DMS114 treated with DMSO at 0.1 percent for 48 hours (cell line): ENCODE measurements around the gene MKNK1.

ENCODE experiments used
- DNase-seq: peaks from one replicate; lab custom pipeline; 2025; ENCODE audit not compliant: unreplicated experiment; lab: John Stamatoyannopoulos, UW

Gene MKNK1

DNA sequence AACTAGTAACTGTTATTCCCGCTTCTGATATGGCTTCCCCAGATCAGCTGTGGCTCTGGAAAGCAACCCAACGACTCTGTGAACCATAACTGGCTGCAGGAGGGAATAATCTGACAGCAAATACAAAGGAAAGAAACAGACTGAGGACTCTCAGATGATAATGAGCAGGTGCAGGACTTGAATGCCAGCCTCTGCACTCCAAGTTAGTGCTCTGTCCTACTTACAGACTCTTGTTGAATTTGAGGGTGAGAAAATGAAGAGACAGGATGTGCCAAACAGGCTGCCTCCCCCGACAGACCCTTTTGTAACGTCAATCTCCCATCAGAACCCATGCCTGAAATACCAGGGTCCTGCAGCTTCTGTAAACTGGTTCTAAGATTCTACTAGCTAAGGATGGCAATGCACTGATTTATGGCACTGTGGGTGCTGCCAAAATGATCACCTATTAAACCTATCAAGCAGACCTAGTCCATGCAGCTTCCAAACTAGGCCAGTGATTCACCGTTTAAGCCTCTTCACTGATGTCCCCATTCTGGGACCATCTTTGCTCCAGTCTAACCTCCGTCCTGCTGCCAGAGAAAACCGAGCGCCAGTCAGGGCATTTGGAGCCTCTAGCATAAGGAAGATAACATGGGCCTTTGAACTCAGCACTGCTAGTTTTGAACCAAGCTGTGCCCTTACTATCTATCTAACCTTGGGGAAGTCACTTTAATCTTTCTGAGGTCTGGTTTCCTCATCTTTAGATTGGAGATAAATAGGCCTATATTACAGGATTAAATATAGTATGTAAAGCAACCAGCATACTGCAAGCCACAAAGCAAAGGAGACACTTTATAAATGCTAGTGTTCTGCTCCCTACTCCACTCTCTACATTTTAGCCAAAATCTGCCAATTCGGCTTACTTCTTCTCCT lies 4.8 kb downstream of the MKNK1 start:
- DNase-seq, result no peak

GRCh38 chr1:46596846-46597245 lies 7.2 kb downstream of the MKNK1 start:
- DNase-seq, result no peak

GRCh38 chr1:46596036-46596435 lies 8.0 kb downstream of the MKNK1 start:
- DNase-seq, result no peak

- DNase-seq, result no peak
These were observed 8.9 kb downstream of the MKNK1 start for GRCh38 chr1:46595127-46595526.

DNA sequence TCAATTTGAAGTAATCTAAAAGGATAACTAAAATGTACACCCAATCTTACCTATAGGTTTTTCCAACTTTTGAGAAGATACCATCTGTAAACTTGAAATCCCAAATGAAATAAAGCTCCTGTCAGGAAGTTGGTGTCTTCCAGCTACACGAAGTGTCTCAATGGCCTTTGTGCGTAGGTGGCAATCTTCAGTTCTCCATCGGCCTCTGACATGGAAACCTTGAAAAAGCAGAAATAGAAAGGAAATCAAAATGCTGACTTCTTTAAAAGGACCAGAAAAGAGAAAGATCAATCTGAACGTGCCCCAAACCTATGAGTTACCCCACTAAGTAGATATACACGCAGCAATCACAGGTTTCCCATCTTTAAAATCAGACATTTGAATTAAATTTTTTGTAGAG lies 10.0 kb downstream of the MKNK1 start:
- DNase-seq, result no peak

DNA sequence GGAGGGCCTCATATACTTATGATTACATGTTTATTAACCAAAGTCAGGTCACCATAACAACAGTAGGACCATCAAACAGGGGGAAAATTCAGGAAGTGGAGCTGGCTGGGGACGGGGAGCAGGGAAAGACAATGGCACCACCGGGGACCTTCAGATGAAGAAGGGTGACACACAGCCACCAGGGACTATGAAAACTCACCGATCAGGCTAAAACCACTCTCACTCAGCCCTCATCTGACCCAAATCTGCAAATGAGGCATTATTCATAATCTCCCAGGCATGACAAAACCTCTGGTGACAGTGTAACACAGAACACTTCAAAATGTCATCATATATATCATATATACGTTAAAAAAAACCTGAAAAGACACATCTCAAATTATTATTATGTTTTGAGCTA lies 11.2 kb downstream of the MKNK1 start:
- no peak for DNase-seq

- DNase-seq, result no peak
These were observed 14.5 kb downstream of the MKNK1 start for GRCh38 chr1:46589529-46589928.

DNA sequence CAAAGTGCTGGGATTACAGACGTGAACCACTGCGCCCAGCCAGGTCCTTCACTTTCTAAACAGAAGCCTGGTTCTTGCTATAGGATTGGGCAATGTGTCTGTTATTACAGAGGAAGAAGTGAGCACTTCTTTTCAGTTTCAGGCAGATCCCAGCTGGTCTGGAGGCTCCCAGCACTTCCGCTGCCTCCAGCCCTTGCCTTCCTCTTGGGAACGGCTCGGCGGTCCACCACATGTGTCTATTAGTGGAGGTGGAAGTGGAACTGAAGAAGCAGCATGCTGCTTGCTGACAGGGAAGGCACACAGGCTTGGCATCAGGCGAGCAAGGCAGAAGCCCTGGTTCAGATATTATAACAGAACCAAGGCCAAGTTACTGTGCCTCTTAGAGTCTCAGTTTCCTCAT lies 17.0 kb downstream of the MKNK1 start:
- no peak for DNase-seq

- no peak for DNase-seq
These were observed 18.6 kb downstream of the MKNK1 start for GRCh38 chr1:46585312-46585938.

DNA sequence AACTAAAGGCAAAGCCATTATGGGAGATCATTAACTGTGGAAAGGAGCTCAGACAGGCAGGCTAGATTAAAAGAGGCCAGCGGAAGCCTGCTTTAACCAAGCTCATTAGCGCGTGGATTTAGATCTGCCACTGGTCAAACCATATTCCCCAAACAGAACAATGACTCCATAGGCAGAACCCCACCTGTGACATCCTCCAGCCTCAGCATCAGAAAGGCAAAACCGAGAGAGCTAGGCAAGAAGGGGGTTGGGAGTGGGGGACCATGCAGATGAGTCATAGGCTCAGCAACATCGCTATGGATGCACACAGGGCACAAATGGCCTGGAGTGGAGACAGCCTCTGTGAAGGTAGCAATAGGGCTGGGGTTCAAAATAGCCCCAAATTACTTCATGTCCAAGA lies 20.6 kb downstream of the MKNK1 start:
- no peak for DNase-seq

DNA sequence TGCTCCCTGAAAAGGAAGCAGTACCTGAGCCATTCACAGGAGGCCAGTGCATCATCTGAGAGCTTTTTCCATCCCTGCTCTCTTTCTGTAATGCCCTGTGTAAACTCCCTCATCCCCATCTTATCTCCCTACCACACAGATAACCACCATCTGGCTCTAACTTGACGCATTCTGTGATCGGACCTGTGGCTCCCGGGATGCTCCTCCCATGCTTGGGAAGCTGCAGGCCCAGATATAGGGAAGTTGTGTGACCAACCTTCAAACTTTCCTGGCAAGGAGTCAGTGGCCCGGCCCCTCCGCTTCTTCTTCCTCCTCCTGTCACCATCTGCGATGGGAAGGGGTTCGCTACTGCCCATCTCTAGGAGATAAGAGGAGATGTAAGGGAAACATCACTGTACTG lies 21.1 kb downstream of the MKNK1 start:
- DNase-seq, result no peak

DNA sequence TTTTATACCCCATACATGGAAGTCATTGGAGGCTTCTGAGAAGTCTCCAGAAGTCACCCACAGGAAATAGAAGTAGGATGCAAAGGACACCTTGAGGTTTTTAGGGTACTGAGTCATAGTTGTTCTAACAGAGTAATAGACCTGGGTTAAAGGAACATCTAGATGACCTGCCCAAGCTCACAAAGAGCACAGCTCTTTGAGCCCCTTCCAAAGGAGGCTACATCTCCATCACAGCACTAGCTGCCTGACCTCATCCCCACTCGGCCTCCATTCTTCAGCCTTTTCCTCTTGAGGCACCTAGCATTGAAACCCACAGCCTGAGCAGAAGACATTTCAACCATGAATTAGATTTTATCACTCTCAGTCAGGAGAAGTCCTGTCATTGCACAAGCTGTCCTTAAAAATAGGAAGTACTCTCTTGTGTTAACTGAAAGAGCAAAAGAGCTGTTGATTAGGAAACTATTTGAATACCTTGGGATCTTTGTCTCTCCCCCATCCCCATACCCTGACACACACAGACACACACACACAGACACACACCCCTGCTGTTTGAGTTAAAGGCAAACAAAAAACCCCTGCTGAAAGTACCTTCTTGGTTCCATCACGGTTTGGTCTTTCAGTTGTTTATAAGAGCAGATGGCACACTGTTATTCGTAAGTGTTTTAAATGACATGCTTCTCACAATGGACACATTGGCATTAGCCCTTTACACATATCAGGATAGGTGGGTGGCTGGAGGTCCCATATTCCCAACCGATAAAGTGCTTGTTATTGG lies 22.2 kb downstream of the MKNK1 start:
- no peak for DNase-seq

GRCh38 chr1:46580140-46580903 lies 23.7 kb downstream of the MKNK1 start:
- no peak for DNase-seq

DNA sequence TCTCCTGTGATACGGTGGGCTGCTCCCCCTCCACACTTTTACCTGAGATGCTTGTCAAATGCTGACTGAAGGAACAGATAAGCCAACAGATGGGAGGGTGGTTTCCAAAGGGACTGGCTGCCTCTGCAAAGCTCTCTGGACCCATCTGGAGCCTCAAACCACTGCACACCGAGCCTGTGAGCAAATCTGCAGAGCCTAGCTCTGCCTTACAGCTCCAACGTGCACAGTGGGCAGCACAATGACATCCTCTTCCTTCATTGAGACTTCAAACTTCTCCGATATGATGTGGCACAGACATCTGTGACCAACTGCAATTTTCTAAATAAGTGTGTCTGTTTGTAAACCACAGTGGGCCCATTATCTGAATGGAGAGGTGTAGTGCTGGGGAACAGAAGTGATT lies 26.4 kb downstream of the MKNK1 start:
- no peak for DNase-seq

GRCh38 chr1:46576596-46576995 lies 27.5 kb downstream of the MKNK1 start:
- DNase-seq, result no peak

GRCh38 chr1:46575778-46576177 lies 28.3 kb downstream of the MKNK1 start:
- DNase-seq, result no peak

DNA sequence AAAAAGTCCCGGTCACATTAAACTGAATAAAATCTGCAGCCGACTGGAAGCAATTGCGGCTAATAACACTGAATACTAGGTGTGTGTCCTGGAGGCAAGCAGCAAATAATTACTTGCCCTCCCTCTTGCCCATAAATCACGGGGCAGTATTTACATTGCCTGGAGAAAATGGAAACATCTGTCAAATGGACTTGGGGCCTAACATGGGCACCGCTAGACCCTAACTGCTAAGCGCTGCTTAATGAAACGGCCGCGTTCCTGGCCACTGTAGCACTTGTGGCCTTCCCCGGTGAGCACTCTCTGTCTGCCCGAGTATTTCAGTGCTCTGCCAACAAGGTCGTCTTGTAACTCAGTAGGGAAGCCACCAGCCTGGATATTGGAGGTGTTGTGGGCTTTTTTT lies 28.8 kb downstream of the MKNK1 start:
- DNase-seq, result no peak

- DNase-seq, result no peak
These were observed 32.3 kb downstream of the MKNK1 start for GRCh38 chr1:46571691-46572225.

GRCh38 chr1:46569884-46570725 lies 34.0 kb downstream of the MKNK1 start:
- DNase-seq, result no peak

- DNase-seq, result no peak
These were observed 35.0 kb downstream of the MKNK1 start for GRCh38 chr1:46569116-46569515.
